IMR-90 (cell line): ENCODE results near the gene NEUROD1. TPM values are rescaled to one million over a fixed set of nuclear protein-coding genes. Genes with fewer than 3 reads are reported as not detected.

Experiments used
- ATAC-seq: fragments of 200-7000 bp; cut with Tn5 transposase; 2 replicates; pipeline ENCODE4 v1.9.1; 2020; ENCODE audit warnings: low read depth, mild to moderate bottlenecking, moderate library complexity
- BruUV-seq: library from RNA; stranded (reverse); fragments of 400-500 nt; replicated peaks from 2 replicates; lab custom pipeline; 2021; lab: Mats Ljungman, UMichigan
- CTCF ChIA-PET: fragments of 300-600 bp; formaldehyde crosslinking; extraction: SDS; loops from one replicate; lab custom pipeline; 2021; ENCODE audit warnings: antibody characterized with exemption; lab: Yijun Ruan, JAX
- POLR2A ChIA-PET: fragments of 300-600 bp; sonication (Branson Sonifier 250); formaldehyde crosslinking; loops from one replicate; lab custom pipeline; 2022; ENCODE audit warnings: antibody characterized with exemption; ENCODE audit not compliant: unreplicated experiment; lab: Charles Lee
- DNase-seq: peaks from one replicate; pipeline ENCODE4 v3.0.0; 2013
- H2AFZ ChIP-seq: replicated peaks from 2 replicates; pipeline ENCODE3; 2013; ENCODE audit warnings: low read length, mild to moderate bottlenecking; ENCODE audit not compliant: poor library complexity
- H2AK5ac ChIP-seq: 2 replicates; pipeline ENCODE4 v1.6.1; 2013; ENCODE audit warnings: low read depth, low read length, inconsistent platforms
- H2AK9ac ChIP-seq: replicated peaks from 2 replicates; pipeline ENCODE3; 2013; ENCODE audit warnings: mild to moderate bottlenecking, low read depth, low read length, moderate library complexity; ENCODE audit not compliant: poor library complexity
- H2BK120ac ChIP-seq: 2 replicates; pipeline ENCODE4 v1.6.1; 2013; ENCODE audit warnings: low read depth, low read length, inconsistent platforms
- H2BK15ac ChIP-seq: 3 replicates; pipeline ENCODE4 v1.6.1; 2013; ENCODE audit warnings: low read depth, low read length, inconsistent platforms
- H2BK20ac ChIP-seq: 2 replicates; pipeline ENCODE4 v1.6.1; 2013; ENCODE audit warnings: low read depth, mild to moderate bottlenecking, inconsistent platforms, low read length, moderate library complexity
- H2BK5ac ChIP-seq: 2 replicates; pipeline ENCODE4 v1.6.1; 2013; ENCODE audit warnings: mild to moderate bottlenecking, low read depth, low read length, inconsistent platforms; ENCODE audit not compliant: poor library complexity, severe bottlenecking
- H3K14ac ChIP-seq: replicated peaks from 2 replicates; pipeline ENCODE4 v1.6.1; 2013; ENCODE audit warnings: low read depth, low read length, inconsistent platforms
- H3K18ac ChIP-seq: 2 replicates; pipeline ENCODE4 v1.6.1; 2013; ENCODE audit warnings: low read depth, low read length, control low read depth
- H3K23ac ChIP-seq: 2 replicates; pipeline ENCODE4 v1.6.1; 2013; ENCODE audit warnings: low read depth, low read length, inconsistent platforms
- H3K27ac ChIP-seq: 2 replicates; pipeline ENCODE4 v1.5.1; 2013; ENCODE audit warnings: mild to moderate bottlenecking, control low read depth, low read length; ENCODE audit not compliant: insufficient read depth
- H3K27me3 ChIP-seq: 2 replicates; pipeline ENCODE4 v1.6.1; 2013; ENCODE audit warnings: low read length; ENCODE audit not compliant: control insufficient read depth, insufficient read depth
- H3K36me3 ChIP-seq: 2 replicates; pipeline ENCODE4 v1.6.1; 2013; ENCODE audit warnings: low read length, mixed read lengths; ENCODE audit not compliant: control insufficient read depth, insufficient read depth
- H3K4ac ChIP-seq: 2 replicates; pipeline ENCODE4 v1.6.1; 2013; ENCODE audit warnings: low read depth, low read length, inconsistent platforms
- H3K4me1 ChIP-seq: 2 replicates; pipeline ENCODE4 v1.6.1; 2013; ENCODE audit warnings: low read length, mixed read lengths; ENCODE audit not compliant: control insufficient read depth, insufficient read depth
- H3K4me2 ChIP-seq: 2 replicates; pipeline ENCODE4 v1.6.1; 2013; ENCODE audit warnings: low read depth, mild to moderate bottlenecking, control low read depth, low read length, moderate library complexity
- H3K4me3 ChIP-seq: 2 replicates; pipeline ENCODE4 v1.5.1; 2013; ENCODE audit warnings: low read depth, mild to moderate bottlenecking, control low read depth, low read length, moderate library complexity; ENCODE audit not compliant: insufficient read depth
- H3K56ac ChIP-seq: 2 replicates; pipeline ENCODE4 v1.6.1; 2013; ENCODE audit warnings: low read length, inconsistent platforms; ENCODE audit not compliant: insufficient read depth; ENCODE audit errors: extremely low read depth
- H3K79me1 ChIP-seq, 2 experiments: 2 replicates each; pipeline ENCODE4 v1.6.1; 2013; ENCODE audit warnings: low read length in 2 of 2, inconsistent platforms in 1 of 2, low read depth in 1 of 2
- H3K9ac ChIP-seq: 2 replicates; pipeline ENCODE4 v1.6.1; 2013; ENCODE audit warnings: low read depth, low read length, control low read depth
- H3K9me1 ChIP-seq: 2 replicates; pipeline ENCODE4 v1.6.1; 2013; ENCODE audit warnings: low read length, inconsistent platforms; ENCODE audit not compliant: insufficient read depth
- H3K9me3 ChIP-seq: 2 replicates; pipeline ENCODE4 v1.6.1; 2013; ENCODE audit warnings: low read length; ENCODE audit not compliant: control insufficient read depth, insufficient read depth
- H4K20me1 ChIP-seq: 2 replicates; pipeline ENCODE4 v1.6.1; 2013; ENCODE audit warnings: low read length, inconsistent platforms; ENCODE audit not compliant: insufficient read depth
- H4K5ac ChIP-seq: 2 replicates; pipeline ENCODE4 v1.6.1; 2013; ENCODE audit warnings: mild to moderate bottlenecking, low read depth, low read length, control low read depth
- H4K8ac ChIP-seq, 2 experiments: 2 replicates each; pipeline ENCODE4 v1.6.1; 2013; ENCODE audit warnings: low read depth in 2 of 2, low read length in 2 of 2, control low read depth in 1 of 2, inconsistent platforms in 1 of 2
- H4K91ac ChIP-seq: 2 replicates; pipeline ENCODE4 v1.6.1; 2013; ENCODE audit warnings: low read depth, low read length, inconsistent platforms; ENCODE audit not compliant: insufficient read depth
- CEBPB ChIP-seq: IDR thresholded peaks from 2 replicates; pipeline ENCODE4 v1.6.1; 2012; ENCODE audit warnings: low read depth, low read length, improper control_type of control experiment
- CHD1 ChIP-seq: IDR thresholded peaks from 2 replicates; pipeline ENCODE4 v1.6.1; 2012; ENCODE audit warnings: low read depth, low read length, improper control_type of control experiment
- FOS ChIP-seq: fragments of 150-350 bp; IDR thresholded peaks from 2 replicates; pipeline ENCODE4 v1.6.1; 2016; ENCODE audit warnings: low read depth, low read length
- MAFK ChIP-seq: IDR thresholded peaks from 2 replicates; pipeline ENCODE4 v1.6.1; 2012; ENCODE audit warnings: low read depth, low read length, improper control_type of control experiment
- POLR2A ChIP-seq: IDR thresholded peaks from 2 replicates; pipeline ENCODE4 v1.6.1; 2012; ENCODE audit warnings: mild to moderate bottlenecking, low read depth, low read length
- dilution Hi-C: fragments of 300-500 bp; cut with HindIII; formaldehyde crosslinking; loops from one replicate; pipeline ENCODE4 v1.14.3; 2018; ENCODE audit warnings: low sequenced_read_pairs; ENCODE audit not compliant: unreplicated experiment
- in situ Hi-C: fragments of 300-500 bp; cut with MboI; formaldehyde crosslinking; loops from 3 replicates; pipeline ENCODE4 v1.14.3; 2019; ENCODE audit warnings: low sequenced_read_pairs, inconsistent platforms, mixed read lengths
- intact Hi-C: fragments of 100-400 bp; cut with micrococcal nuclease; formaldehyde crosslinking; loops from 2 replicates; pipeline ENCODE4 v1.10.0; 2022
- polyA plus RNA-seq, 3 experiments: library from polyadenylated mRNA; depleted of rRNA; stranded (reverse); fragments of >200 nt; gene quantifications; 2 replicates each; pipeline ENCODE4 v1.2.3, GENCODE V29; 2012; ENCODE audit warnings: low replicate concordance in 1 of 3
- total RNA-seq: library from RNA; depleted of rRNA; stranded (reverse); fragments of >200 nt; gene quantifications from 2 replicates; pipeline ENCODE4 v1.2.3, GENCODE V29; 2012
- TF ChIP-seq, protein P1 (sequence below): fragments of 150-350 bp; IDR thresholded peaks from 2 replicates; pipeline ENCODE4 v1.6.1; 2016; ENCODE audit warnings: low read depth, mild to moderate bottlenecking, low read length, moderate library complexity, borderline replicate concordance
- TF ChIP-seq, protein P2 (sequence below): fragments of 150-350 bp; IDR thresholded peaks from 2 replicates; pipeline ENCODE4 v1.6.1; 2017; ENCODE audit warnings: mild to moderate bottlenecking, antibody characterized with exemption, low read length, low read depth

Gene NEUROD1
- total and polyA plus RNA-seq, 2 of the 4 experiments (the other 2 are of a cell fraction): not detected

DNA sequence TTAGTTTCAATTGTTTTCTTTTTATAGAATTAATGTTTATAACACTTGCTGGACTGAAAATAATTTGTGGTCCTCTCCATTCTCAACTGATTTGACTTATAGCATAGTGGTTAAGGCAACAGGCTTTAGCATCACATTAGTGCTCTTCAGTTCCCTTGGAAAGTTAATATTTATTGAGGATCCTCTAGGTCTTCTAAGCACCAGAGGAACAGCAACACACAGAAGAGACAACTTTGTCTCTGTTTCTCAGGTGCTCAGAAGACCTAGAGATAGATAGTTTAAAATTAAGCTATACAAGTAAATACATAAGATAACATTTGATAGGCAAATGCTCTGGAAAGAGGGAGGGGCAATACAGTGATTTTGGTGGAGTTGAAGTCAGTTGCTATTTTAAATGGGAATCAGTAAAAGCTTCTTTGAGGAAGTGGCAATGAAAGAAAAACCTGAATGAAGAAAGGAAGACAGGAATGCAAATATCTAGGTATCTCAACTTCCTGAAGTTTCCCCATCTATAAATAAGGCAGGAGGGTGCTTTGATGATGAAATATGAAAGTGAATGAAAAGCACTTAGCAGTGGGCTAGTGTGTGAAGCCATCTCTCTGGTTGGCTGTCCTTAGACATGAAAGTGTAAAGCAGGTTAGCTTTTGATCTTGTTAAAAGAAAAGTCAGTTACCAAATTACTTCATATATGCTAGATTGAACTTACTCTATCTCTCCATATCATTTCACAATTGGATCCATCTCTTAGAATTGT lies 7.9 kb downstream of the NEUROD1 start:
- no peak for TF ChIP-seq FOS
- no peak for TF ChIP-seq CEBPB
- no peak for TF ChIP-seq MAFK
- TF ChIP-seq POLR2A: no peak
- TF ChIP-seq, protein P1, sequence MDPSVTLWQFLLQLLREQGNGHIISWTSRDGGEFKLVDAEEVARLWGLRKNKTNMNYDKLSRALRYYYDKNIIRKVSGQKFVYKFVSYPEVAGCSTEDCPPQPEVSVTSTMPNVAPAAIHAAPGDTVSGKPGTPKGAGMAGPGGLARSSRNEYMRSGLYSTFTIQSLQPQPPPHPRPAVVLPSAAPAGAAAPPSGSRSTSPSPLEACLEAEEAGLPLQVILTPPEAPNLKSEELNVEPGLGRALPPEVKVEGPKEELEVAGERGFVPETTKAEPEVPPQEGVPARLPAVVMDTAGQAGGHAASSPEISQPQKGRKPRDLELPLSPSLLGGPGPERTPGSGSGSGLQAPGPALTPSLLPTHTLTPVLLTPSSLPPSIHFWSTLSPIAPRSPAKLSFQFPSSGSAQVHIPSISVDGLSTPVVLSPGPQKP: no peak
- no peak for TF ChIP-seq CHD1
- TF ChIP-seq, protein P2, sequence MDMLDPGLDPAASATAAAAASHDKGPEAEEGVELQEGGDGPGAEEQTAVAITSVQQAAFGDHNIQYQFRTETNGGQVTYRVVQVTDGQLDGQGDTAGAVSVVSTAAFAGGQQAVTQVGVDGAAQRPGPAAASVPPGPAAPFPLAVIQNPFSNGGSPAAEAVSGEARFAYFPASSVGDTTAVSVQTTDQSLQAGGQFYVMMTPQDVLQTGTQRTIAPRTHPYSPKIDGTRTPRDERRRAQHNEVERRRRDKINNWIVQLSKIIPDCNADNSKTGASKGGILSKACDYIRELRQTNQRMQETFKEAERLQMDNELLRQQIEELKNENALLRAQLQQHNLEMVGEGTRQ: no peak

More for the DNA sequence above, 7.9 kb downstream of the NEUROD1 start:
- dilution Hi-C loops: no loop called here
- ATAC-seq (no peak), DNase-seq (no peak)
- Histone ChIP-seq H2BK15ac (no peak overlapping the region), H2BK120ac (no peak overlapping the region), H3K27me3 (peaks cover 3% of the 10 kb centered on the region; the same call in 1 of the 2 replicates), H3K9ac (no peak overlapping the region), H3K4me1 (no peaks in the 10 kb centered on the region), H2AK5ac (no peak overlapping the region), H4K20me1 (no peaks in the 10 kb centered on the region), H3K4ac (no peak overlapping the region), H3K56ac (no peak overlapping the region), H2BK20ac (no peak overlapping the region), H3K9me1 (no peaks in the 10 kb centered on the region), H3K79me1 (no peaks in the 10 kb centered on the region), H2BK5ac (no peak overlapping the region), H4K5ac (no peak overlapping the region), H3K14ac (no peak overlapping the region), H2AFZ (no peak overlapping the region), H3K4me3 (no peak overlapping the region), H4K91ac (no peak overlapping the region), H3K23ac (no peak overlapping the region), H3K27ac (no peak overlapping the region), H3K4me2 (no peak overlapping the region), H3K18ac (no peak overlapping the region), H3K9me3 (no peaks in the 10 kb centered on the region), H4K8ac (no peak overlapping the region), H2AK9ac (no peak overlapping the region), H3K36me3 (no peaks in the 10 kb centered on the region)
- in situ Hi-C loops: no loop called here
- ChIA-PET CTCF (no interaction called here), POLR2A (no interaction called here)
- no TSS peak for BruUV-seq
- intact Hi-C loops: loop anchor here (2.0 kb wide), 1 partner anchor 36 kb away; no protein-coding TSS in a partner anchor
